ENCODE measurements around the gene HS6ST2.
A peak's percentile ranks its signal among the peaks of the same experiment; 100 is the strongest.
"Not testable (repeated sequence)": the region's sequence is repeated elsewhere in the genome, so short reads cannot be mapped to it uniquely, and the experiment has no call there.

Gene HS6ST2

DNA sequence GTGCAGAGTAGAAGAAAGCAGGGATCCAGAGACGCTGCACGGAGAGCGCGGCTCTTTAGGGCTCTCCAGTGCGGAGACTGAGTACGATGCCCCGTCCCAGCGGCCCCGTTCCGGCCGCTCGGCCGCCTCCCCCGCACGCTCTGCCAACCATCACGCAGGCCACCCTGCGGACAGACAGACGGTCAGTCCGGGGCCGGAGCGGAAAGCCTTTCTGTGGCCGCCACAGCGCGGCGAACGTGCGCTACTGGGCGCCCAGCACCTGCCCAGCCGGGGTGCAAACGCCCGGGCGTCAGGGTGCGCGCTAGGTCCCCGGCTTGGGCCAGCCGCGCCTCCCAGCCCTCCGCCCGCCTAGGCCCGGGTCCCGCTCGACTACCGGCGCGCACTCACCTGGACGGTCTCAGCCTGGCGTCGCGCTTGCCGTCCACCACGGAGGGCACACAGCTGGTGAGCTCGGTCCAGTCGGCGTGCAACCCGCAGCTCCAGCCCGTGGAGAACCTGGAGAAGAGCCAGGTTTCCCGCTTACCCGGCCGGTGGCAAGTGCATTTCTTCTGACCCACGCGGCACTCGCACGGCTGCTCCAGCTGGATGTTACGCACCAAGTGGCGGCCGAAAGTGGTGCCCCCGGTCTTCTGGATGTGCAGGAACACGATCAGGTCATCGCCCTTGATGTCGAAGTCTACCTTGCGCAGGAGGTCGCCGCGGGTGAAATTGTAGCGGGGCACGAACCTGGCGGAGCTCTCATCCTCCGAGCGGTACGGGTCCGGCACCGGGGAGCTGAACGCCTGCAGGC, 1.8 kb downstream of the HS6ST2 start:
- DNase-seq (ENCODE audit: low spot score in 2 of 2) (no peak), ATAC-seq (no peak)
- no peaks in the 10 kb centered on the region for H3K36me3 Mint-ChIP-seq
- no peaks in the 10 kb centered on the region for H3K9me3 Mint-ChIP-seq
- H3K4me3 Mint-ChIP-seq, result peak overlapping the region; percentile 63
- peaks cover 12% of the 10 kb centered on the region for H3K4me1 Mint-ChIP-seq
- H3K27ac Mint-ChIP-seq, result peak overlapping the region; percentile 41

DNA sequence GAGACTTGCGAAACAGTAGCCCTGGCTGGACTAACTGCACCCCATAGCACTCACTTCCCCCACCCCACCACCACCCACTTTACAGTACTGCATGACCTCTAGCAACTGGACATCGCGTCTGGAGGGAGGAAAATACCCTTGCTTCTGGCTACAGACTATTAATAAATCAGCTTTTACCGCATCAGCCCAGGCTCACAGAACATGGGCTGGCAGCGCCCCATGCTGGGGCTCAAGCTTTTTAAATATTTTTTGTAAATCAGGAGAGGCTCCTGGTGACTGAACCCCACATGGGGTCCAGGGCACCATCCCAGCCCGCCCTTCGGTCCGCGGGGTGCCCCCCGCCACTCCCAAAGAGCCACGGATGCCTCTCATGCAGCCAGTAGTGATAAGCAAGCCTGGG, 2.7 kb downstream of the HS6ST2 start:
- Mint-ChIP-seq H3K4me1 (peaks cover 12% of the 10 kb centered on the region), H3K36me3 (no peaks in the 10 kb centered on the region), H3K4me3 (peak overlapping the region; percentile 63), H3K27ac (peak overlapping the region; percentile 41), H3K9me3 (no peaks in the 10 kb centered on the region)
- ATAC-seq (no peak), DNase-seq (ENCODE audit: low spot score in 2 of 2) (no peak)

DNA sequence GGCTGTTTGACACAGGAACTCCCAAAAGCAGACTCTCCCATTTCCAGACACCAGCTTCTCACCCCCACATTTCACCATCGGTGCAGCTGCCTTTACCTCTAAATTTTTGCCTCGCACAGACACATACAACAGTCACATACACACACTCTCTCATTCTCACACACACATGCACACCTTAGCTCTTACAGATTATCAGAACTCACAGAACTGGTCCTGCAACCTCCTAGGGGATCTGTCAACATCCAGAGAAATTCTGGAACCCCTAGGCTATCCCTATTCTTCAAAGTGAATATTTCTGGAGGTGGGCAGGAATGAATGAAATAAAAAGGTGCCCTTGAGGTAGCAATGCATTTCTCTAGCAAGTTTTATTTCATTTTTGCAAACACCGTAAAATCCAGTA, 4.1 kb downstream of the HS6ST2 start:
- Mint-ChIP-seq H3K36me3 (no peaks in the 10 kb centered on the region), H3K4me1 (peaks cover 12% of the 10 kb centered on the region), H3K4me3 (no peak overlapping the region), H3K27ac (no peak overlapping the region), H3K9me3 (no peaks in the 10 kb centered on the region)
- no peak for ATAC-seq
- DNase-seq (ENCODE audit: low spot score in 2 of 2), result no peak

DNA sequence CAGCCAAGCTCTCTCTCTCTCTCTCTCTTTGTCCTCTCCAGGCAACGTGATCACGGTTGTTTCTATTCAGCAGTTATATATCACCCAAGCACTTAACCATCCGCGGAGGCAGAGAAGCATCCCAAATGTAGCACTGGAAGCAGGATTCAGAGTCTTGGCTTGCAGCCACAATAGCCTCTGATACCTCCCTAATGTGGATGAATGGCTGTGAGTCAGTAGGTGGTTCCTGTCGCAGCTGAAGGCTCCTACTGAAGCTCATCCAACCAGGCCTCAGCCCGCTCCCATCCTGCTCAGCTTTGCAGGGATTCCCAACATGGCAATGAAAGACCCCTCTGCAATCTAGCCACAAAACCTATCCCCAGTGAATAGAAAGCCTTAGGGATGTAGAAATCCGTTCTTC, 5.1 kb downstream of the HS6ST2 start:
- no peak for ATAC-seq
- H3K9me3 Mint-ChIP-seq, result no peaks in the 10 kb centered on the region
- H3K4me1 Mint-ChIP-seq, result peaks cover 12% of the 10 kb centered on the region

DNA sequence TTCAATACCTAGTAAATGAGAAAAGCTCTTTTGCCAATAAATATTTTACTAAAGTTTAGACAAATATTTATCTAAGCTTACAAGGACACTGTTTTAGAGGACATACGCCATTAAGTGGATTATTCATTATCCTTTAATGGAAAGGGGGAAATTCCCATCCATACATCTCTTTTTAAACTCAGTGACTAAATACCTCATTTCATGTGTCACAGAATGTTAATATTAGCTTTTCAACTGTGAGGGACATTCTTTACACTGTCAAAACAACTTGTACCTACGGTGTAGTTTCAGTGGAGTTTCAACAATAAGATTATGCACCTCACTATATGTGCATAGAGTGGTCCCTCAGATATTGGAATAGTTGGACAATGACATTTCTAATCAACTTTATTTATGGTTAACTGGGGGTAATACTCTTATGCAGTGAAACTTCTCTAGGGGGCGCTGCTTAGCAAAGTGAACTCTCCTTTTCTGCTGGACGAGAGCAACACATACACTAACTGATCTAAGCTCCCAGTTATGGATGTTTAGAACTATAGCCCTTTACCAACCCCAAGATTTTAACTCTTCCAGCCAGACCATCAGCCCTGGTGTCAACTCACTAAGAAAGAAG, 9.7 kb downstream of the HS6ST2 start:
- H3K4me3 Mint-ChIP-seq, result no peak overlapping the region
- no peaks in the 10 kb centered on the region for H3K36me3 Mint-ChIP-seq
- no peaks in the 10 kb centered on the region for H3K4me1 Mint-ChIP-seq
- ATAC-seq (no peak), DNase-seq (ENCODE audit: low spot score in 2 of 2) (no peak)
- no peaks in the 10 kb centered on the region for H3K9me3 Mint-ChIP-seq
- no peak overlapping the region for H3K27ac Mint-ChIP-seq

More for the DNA sequence above, 5.1 kb downstream of the HS6ST2 start:
- H3K36me3 Mint-ChIP-seq, result no peaks in the 10 kb centered on the region
- H3K27ac Mint-ChIP-seq, result no peak overlapping the region
- DNase-seq (ENCODE audit: low spot score in 2 of 2), result no peak
- no peak overlapping the region for H3K4me3 Mint-ChIP-seq

DNA sequence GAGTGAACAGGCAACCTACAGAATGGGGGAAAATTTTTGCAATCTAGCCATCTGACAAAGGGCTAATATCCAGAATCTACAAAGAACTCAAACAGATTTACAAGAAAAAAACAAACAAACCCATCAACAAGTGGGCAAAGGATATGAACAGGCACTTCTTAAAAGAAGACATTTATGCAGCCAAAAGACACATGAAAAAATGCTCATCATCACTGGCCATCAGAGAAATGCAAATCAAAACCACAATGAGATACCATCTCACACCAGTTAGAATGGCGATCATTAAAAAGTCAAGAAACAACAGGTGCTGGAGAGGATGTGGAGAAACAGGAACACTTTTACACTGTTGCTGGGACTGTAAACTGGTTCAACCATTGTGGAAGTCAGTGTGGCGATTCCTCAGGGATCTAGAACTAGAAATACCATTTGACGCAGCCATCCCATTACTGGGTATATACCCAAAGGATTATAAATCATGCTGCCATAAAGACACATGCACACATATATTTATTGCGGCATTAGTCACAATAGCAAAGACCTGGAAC, 13.3 kb downstream of the HS6ST2 start:
- not testable (repeated sequence) for H3K36me3 Mint-ChIP-seq; H3K9me3 Mint-ChIP-seq; ATAC-seq; H3K4me3 Mint-ChIP-seq; H3K27ac Mint-ChIP-seq; H3K4me1 Mint-ChIP-seq; DNase-seq (ENCODE audit: low spot score in 2 of 2)

DNA sequence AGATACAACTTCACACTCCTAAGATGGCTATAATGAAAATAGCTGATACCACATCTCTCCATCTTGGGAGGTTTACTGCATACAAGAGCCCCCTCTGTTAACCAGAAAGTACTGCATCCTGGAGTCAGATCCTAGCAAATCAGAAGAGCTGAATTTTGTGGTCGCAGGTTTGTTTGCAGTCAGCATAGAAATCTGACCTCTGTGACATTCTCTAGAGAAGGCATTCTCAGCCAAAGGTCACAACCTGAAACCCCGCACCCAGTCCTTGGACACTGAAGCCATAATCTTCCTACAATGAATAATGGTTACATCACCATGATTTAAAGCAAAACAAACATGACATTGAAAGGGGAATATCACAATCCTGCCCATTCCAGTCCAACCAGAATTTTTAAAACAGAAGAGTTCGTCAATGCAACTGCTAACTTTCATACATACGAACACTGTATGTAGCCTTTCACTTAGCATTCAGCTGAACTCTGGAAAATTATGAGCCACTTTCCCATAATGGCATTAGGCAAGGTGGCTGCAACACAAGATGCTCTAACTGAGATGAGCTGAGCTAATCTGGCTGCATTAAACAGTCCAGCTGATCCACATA, 17.6 kb downstream of the HS6ST2 start:
- Mint-ChIP-seq H3K36me3 (no peaks in the 10 kb centered on the region), H3K4me3 (no peak overlapping the region), H3K9me3 (no peaks in the 10 kb centered on the region), H3K27ac (no peak overlapping the region), H3K4me1 (no peaks in the 10 kb centered on the region)
- DNase-seq (ENCODE audit: low spot score in 2 of 2) (no peak), ATAC-seq (no peak)

DNA sequence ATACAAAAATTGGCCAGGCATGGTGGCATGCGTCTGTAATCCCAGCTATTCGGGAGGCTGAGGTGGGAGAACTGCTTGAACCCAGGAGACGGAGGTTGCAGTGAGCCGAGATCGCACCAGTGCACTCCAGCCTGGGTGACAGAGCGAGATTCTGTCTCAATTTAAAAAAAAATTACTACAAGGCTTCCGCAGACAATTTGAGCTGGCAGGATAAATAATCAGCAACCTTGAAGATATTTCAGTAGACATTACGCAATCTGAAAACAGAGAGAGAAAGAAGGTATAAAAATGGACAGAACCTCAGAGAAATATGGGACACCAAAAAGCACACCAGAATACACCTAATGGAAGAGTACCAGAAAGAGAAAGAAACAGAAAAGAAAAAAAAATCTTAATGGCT, 25.3 kb downstream of the HS6ST2 start:
- ATAC-seq, result no peak
- no peak for DNase-seq (ENCODE audit: low spot score in 2 of 2)
- Mint-ChIP-seq H3K4me1 (no peaks in the 10 kb centered on the region), H3K9me3 (no peaks in the 10 kb centered on the region), H3K27ac (no peak overlapping the region), H3K36me3 (no peaks in the 10 kb centered on the region), H3K4me3 (no peak overlapping the region)

DNA sequence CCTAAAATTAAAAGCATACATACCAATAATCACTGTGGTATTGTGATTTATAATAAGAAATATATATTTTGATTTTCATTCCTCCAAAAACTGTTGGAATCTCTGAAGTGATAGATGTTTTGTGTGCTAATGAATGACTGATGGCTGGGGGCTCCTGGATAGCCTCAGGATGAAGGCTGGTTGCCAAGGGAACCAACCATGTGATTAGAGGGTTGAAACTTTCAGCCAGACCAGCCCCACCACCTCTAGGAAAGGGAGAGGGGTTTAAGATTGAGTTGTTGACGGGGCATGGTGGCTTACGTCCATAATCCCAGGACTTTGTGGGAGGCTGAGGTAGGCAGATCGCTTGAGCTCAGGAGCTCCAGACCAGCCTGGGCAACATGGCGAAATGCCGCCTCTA, 34.0 kb downstream of the HS6ST2 start:
- H3K9me3 Mint-ChIP-seq, result no peaks in the 10 kb centered on the region
- H3K4me1 Mint-ChIP-seq, result no peaks in the 10 kb centered on the region
- no peaks in the 10 kb centered on the region for H3K36me3 Mint-ChIP-seq
- no peak overlapping the region for H3K27ac Mint-ChIP-seq
- ATAC-seq (no peak), DNase-seq (ENCODE audit: low spot score in 2 of 2) (no peak)
- no peak overlapping the region for H3K4me3 Mint-ChIP-seq

DNA sequence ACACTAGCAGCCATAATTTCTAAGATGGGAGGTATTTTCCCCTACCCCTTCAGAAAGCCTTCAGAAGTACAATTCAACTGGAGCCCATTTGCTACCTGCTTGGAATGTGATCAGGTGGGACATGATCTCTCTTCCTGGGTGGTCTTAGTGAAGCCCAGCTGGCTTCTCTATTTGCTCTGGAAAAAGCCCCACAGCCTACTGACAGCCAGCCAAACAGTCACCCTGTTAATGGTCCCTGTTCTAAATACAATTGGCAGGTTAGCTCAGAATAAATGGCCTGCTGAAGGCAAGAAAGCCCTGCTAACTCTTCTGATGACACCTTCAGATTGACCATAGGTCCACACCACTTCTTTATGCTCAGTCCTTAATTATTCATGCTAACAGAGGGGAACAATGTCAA, 39.9 kb downstream of the HS6ST2 start:
- no peak overlapping the region for H3K27ac Mint-ChIP-seq
- H3K9me3 Mint-ChIP-seq, result no peaks in the 10 kb centered on the region
- DNase-seq (ENCODE audit: low spot score in 2 of 2) (no peak), ATAC-seq (no peak)
- no peak overlapping the region for H3K4me3 Mint-ChIP-seq
- no peaks in the 10 kb centered on the region for H3K36me3 Mint-ChIP-seq
- H3K4me1 Mint-ChIP-seq, result no peaks in the 10 kb centered on the region

DNA sequence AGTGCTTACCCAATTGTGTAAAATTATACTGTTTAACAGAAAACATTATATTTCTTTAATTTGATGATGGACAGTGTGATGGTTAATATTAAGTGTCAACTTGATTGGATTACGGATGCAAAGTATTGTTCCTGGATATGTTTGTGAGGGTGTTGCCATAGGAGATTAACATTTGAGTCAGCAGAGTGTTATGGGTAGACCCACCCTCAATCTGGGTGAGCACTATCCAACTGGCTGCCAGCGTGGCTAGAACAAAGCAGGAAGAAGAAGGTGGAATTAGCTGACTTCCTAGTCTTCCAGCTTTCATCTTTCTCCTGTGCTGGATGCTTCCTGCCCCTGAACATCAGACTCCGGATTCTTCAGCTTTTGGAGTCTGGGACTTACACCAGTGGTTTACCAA, 42.1 kb downstream of the HS6ST2 start:
- Mint-ChIP-seq H3K27ac (no peak overlapping the region), H3K4me1 (no peaks in the 10 kb centered on the region), H3K9me3 (no peaks in the 10 kb centered on the region), H3K36me3 (no peaks in the 10 kb centered on the region), H3K4me3 (no peak overlapping the region)
- DNase-seq (ENCODE audit: low spot score in 2 of 2), result no peak
- ATAC-seq, result no peak

DNA sequence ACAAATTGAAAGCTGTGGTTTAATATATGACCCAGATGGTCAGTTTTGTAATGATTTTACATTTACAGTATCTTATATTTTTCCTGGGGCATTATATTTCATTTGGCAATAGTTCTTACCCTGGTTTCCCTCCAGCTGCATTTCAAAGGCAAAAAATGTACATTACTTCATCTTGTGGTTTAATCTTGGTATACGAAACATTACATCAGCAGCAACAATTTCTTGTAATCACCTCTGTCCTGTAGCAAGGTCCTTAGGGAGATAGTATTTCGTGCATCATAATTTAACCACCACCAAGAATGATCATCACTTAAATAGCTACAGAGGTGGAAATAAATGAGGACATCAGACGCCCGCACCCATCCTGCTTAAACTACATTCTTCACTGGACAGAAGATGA, 48.8 kb downstream of the HS6ST2 start:
- ATAC-seq, result no peak
- Mint-ChIP-seq H3K27ac (no peak overlapping the region), H3K4me3 (no peak overlapping the region), H3K4me1 (no peaks in the 10 kb centered on the region), H3K9me3 (no peaks in the 10 kb centered on the region), H3K36me3 (no peaks in the 10 kb centered on the region)
- no peak for DNase-seq (ENCODE audit: low spot score in 2 of 2)

DNA sequence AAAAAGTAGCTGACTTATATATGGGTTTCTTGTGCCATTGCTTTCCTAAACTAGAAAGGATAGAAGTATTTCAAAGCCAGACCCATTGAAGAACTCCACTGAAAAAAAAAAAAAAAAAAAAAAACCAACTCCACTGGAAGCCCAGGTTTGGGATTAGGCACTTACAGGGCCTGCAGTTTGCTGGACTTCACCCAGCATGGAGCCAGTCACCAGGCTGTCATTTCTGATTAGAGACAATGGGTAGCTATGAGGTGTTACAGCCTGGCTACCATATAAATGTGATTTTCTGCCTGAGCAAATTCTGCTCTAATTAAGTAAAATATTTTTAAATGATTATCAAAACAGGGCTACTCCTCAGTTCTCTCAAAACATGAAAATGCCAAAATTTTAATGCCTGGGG, 49.5 kb downstream of the HS6ST2 start:
- Mint-ChIP-seq H3K36me3 (no peaks in the 10 kb centered on the region), H3K4me3 (no peak overlapping the region), H3K4me1 (no peaks in the 10 kb centered on the region), H3K9me3 (no peaks in the 10 kb centered on the region), H3K27ac (no peak overlapping the region)
- no peak for ATAC-seq
- DNase-seq (ENCODE audit: low spot score in 2 of 2), result no peak

DNA sequence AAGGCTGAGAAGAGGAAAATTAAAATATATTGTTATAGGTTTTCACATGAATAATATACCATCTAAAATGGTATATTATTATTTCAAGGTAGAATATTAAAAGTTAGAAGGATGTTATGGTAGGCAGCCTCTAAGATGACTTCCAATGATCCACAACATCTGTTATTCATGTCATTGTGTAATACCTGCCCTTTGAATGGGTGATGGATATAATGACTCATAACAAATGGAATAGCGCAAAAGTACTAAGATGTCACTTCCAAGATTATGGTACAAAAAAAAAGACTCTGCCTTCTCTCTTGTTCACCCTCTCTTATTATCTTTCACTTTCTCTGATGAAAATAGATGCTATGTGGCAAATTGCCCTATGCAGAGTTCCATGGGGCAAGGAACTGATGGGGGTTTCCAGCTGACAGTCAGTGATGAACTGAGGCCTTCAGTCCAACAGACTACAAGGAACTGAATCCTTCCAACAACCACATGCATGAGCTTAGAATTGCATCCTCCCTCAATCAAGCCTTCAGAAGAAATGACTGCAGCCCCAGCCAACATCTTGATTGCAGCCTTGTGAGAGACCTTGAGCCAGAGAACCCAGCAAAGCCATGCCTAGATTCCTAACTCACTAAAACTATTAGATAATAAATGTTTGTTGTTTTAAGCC, 57.7 kb downstream of the HS6ST2 start:
- Mint-ChIP-seq H3K27ac (no peak overlapping the region), H3K4me3 (no peak overlapping the region), H3K4me1 (no peaks in the 10 kb centered on the region), H3K36me3 (no peaks in the 10 kb centered on the region), H3K9me3 (no peaks in the 10 kb centered on the region)
- DNase-seq (ENCODE audit: low spot score in 2 of 2) (no peak), ATAC-seq (no peak)

DNA sequence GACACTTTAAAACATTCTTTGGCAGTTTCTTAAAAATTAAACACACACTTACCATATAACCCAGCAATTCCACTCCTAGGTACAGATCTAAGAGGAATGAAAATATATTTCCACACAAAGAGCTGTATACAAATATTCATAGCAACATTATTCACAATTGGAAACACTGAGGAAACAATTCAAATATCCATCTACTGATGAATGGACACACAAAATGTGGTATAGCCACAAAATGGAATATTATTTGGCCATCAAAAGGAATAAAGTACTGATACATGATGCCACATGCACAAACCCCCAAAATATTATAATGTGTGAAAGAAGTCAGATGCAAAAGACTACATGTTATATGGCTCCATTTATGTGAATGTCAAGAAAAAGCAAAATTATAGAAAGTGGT, 70.9 kb downstream of the HS6ST2 start:
- Mint-ChIP-seq H3K4me3 (no peak overlapping the region), H3K9me3 (no peaks in the 10 kb centered on the region), H3K27ac (no peak overlapping the region), H3K36me3 (no peaks in the 10 kb centered on the region), H3K4me1 (no peaks in the 10 kb centered on the region)
- DNase-seq (ENCODE audit: low spot score in 2 of 2) (no peak), ATAC-seq (no peak)
